AML-193 (cell line): Measurements from ENCODE around the gene MAPK11.

Source experiments
- DNase-seq, 2 experiments: peaks; one replicate each; lab custom pipeline; 2025; lab: John Stamatoyannopoulos, UW

MAPK11 gene

DNA sequence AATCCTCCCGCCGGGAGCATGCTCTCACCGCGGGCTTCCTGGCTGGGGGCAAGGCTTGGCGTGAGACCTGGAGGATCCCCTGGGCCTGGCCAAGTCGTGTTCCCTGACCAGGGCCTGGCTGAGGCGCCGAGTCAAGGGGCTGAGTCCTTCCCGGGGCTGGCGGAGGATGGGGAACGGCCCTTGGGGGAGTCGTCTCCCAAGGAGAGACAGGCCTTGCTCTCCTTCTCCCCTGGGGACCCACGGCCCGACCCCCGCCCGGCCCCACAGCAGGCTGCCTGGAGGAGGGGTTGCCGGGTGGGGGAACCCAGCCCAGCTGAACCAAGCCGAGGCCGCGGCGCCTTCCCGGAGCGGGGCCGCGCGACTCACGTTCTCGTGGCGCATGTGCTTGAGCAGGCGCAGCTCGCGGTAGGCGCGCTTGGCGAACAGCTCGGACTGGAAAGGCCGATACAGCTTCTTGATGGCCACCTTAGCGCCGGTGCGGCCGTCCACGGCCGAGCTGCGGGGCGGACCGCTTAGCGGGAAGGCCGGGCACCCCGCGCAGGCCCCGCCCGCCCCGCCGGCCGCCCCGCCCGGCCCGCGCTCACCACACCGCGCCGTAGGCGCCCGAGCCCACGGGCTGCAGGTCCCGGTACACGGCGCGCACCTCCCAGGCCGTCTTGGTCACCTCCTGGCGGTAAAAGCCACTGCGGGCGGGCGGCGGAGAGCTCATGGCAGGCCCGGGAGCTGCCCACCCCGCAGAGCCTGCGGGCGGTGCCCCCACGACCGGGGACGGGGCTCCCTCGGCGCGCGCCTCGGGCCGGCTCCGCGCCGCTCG, 9.2 kb downstream of the MAPK11 start:
- peak; percentile 10 to 16 for DNase-seq

DNA sequence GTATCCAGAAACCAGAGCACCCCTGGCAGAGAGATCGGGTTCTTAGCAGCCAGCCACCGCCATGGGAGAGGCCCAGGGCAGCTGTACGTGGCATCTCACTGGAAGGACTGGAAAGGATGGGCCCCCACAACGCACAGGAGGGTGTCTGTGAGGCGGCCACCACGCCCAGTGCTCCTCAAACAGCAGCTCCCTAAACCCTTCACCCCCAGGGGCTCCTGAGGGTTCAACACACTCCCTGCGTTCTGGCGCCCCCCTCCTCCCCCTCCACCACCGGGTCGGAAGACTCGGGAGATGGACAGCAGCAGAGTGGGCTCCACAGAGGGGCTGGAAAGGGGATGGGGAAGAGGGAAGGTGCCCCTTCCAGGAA, 9.8 kb downstream of the MAPK11 start:
- no peak for DNase-seq

DNA sequence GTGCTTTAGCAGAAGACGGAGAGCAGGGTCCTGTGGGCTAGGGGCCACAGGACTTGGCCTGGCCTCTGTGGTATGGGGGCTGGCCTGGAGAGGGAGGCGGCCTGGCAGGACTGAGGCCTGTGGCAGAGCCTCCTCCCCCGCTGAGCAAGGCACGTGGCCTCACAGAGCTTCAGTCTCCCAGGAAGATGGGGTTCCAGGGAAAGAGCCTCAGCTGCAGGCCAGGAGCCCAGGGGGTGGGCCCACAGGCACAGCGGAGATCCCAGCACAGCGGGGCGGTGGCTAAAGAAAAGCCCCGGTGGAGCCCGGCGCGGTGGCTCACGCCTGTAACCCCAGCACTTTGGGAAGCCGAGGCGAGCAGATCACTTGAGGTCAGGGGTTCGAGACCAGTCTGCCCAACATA, 10.9 kb downstream of the MAPK11 start:
- no peak for DNase-seq

DNA sequence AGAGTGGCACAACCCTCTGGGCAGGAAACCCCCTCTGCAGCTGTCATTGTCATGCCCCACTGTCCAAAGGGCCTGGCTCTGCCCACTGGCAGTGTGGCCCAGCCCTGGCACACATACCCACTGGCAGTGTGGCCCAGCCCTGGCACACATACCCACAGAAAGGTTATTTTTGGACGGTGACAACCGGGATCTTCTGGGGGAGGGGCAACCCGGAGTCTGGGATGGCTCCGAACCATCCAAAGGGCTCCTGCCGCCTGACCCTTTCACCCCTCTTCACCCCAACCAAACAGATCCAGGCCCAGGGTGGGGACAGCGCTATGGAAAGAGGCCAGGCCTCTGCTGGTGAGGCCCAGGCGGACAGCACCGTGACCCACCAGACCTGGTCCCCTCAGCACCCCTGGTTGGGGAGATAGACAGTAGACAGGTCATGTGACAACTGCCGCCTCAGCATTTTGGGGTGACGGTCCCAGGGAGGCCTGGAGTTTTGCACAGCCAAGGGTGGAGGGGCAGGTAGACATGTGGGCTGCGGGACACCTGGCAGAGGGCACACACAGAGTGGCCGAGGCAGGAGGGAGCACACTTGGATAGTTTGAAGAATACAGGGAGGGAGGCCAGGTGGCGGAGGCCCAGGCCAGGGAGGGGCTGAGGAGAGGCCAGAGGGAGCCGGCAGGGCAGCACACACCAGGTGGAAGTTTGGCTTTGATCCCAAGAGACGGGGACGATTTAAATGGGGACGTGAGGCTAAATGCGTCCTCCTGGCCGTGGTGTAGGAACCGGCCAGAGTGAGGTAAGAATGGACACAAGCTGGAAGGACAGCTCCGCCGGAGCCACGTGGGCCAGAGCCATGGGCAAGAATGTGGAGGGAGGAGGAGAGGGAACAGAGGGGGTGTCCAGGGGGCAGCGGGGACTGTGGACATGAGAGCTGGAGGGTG, 11.6 kb downstream of the MAPK11 start:
- no peak for DNase-seq

DNA sequence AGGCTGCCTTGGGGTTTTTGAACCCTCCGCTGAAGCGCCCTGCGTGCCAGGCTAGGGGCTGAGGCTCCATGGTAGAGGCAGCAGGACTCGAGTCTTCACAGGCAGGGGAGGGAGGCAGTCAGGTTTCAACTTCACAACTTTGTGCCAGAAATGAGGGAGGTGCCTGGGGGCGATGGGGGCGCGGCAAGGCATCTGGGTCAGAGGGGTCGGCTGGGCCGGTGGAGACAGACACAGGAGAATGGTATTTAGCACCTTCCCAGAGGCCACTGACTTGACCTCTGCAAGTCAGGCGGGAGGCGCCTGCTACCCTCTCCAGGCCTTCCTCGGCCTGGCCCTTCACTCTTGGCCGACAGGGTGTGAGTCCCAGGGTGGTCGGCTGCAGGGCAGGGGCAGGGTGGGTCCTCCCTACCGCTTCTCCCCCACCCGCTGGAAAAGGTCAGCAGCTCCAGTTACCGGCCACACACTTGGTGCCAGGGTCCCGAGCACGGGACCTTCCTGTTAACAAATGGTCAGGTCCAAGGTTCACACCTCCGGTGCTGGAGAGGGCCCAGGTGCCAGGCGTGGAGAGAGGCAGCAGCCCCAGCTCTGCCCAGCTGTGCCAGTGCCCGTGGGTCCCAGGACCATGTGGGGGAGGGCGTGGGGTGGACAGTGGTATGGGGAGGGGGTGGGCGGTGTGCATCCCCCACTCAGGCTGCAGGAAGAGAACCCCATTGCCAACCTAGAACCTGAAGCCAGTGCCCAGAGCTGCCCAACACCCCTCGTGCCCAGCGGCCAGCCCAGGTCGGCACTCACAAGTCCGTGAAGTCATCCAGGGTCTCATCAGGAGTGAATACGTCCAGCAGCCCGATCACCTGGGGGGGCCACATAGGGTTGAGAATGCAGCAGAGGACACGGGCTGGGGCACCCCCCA, 12.5 kb downstream of the MAPK11 start:
- no peak for DNase-seq

DNA sequence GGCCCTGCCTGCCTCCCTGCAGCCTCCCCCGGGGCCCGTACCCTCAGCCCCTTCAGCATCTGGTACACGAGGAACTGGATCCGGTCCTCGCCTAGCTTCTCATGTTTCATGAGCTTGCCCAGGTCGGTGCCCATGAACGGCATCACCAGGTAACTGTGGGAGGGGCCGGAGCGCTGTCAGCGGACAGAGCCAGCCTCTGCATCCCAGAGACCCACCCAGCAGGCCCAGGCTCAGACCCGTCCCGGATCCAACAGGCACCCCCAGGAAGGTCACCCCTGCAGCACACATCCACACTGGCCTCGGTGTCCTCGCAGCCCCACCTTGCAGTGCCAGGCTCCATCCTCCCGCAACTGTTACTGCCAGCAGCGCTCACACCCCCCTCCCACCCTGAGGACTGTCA, 13.1 kb downstream of the MAPK11 start:
- DNase-seq, result no peak

DNA sequence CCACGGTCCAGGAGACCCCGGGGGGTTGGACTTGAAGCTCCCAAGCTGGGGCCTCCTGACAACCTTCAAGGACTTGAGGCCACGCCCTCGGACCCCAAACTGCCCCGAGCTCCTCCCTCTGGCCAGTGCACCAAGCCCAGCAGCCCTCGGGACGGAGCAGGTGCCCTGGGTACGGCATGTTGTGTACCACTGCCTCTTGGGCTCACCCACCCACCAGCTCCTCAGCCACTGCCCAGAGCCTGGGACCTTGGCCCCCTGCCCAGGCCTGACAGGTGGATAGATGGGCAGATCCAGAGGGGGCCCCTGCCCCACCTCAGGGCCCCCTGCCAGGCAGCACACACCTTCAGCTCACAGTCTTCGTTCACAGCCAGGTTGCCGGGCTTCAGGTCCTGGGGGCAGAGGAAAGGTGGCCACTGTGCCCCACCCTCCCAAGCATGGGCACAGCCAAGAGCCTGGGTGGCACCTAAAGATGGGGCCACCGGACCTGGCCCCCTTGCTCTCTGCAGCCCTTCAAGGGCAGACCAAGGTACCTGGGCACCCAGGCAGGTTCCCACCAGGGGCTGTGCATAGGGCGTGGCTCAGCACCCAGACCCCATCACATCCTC, 13.8 kb downstream of the MAPK11 start:
- no peak for DNase-seq

DNA sequence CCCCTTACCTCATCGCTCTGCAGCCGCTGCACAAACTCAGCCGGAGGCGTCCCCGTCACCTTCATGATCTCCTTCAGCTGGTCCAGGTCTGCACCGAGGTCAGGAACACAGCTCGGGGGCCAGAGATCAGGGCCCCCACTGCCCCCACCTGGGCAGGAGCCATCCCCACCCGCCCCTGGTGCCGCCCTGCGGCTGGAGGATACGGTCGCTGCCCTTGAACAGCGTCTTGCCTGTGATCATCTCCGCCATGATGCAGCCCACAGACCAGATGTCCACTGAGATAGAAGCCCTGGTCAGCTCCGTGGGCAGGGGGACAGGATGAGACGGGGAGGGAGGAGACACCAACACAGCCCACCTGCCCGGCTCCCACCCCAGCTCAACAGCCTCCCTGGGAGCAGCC, 14.6 kb downstream of the MAPK11 start:
- no peak for DNase-seq

DNA sequence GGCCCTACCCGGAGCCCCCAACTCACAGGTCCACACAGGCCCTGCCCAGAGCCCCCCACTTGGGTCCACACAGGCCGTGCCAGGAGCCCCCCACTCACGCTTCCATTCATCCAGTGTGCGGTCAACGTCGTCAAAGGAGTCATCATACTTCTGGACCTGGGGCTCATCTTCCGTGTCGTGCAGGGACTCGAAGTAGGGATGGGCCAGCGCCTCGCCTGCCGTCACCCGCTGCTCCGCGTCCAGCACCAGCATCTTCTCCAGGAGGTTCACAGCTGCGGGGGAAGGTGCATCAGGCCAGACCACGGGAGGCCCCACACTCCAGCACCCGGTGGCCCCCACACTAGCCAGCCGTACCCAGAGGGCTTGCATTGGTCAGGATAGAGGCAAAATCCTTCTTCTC, 15.1 kb downstream of the MAPK11 start:
- no peak for DNase-seq

DNA sequence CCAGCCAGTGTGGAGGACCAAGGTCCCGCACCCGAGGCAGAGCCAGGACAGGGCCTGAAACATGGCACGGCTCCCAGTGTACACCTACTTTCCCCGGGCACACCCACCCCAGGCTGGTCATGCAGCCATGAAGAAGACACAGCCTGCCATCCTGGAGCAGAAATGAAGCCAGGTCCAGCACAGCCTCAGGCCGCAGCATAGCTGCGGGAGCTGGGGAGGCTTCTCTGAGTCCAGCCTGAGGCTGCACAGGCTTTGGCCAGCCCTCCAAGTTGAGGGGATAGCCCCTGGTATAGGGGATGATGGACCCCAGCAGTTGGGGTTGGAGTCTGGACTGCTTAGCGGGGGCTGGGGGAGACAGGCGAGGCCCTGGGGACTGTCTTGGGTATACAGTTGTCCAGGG, 16.2 kb downstream of the MAPK11 start:
- no peak for DNase-seq

DNA sequence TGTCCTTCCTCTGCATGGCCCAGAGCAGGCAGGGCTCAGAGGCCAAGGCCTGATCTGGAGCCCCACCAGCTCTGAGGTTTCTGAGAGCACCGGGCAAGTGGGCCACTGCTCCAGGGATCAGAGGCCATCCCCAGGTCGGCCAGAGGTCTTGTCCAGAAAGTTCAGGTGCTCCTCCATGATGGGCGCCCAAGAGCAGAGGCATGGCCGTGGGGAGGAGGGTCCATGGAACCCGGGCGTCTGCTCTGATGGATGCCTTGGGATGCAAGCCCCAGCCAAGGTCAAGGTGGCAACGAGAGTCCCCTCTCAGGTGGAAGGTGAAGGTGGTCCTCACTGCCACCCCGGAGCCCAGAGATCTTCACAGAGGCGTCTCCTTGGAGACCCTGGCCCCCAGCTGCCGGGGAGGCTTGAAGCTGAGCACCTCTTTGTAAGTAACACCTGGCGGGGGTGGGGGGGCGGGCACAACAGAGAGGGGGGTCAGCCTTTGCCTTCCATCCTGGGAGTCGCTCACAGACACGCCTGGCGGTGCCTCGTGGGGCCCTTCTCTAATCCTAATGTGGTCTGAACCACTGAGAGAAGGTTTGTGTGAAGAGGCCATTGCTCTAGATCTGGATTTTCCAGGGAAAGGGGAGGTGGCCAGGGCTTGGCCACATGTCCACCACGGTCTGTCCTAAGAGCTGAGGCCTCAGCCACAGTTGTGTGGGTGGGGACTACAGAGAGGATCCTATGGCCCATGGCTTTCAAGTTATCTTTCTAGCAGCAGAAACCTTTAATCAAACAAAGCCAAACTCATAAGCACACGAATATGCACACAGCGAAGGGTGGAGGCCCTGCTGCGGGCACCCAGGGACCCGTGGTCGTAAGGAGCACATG, 16.9 kb downstream of the MAPK11 start:
- DNase-seq, result no peak

DNA sequence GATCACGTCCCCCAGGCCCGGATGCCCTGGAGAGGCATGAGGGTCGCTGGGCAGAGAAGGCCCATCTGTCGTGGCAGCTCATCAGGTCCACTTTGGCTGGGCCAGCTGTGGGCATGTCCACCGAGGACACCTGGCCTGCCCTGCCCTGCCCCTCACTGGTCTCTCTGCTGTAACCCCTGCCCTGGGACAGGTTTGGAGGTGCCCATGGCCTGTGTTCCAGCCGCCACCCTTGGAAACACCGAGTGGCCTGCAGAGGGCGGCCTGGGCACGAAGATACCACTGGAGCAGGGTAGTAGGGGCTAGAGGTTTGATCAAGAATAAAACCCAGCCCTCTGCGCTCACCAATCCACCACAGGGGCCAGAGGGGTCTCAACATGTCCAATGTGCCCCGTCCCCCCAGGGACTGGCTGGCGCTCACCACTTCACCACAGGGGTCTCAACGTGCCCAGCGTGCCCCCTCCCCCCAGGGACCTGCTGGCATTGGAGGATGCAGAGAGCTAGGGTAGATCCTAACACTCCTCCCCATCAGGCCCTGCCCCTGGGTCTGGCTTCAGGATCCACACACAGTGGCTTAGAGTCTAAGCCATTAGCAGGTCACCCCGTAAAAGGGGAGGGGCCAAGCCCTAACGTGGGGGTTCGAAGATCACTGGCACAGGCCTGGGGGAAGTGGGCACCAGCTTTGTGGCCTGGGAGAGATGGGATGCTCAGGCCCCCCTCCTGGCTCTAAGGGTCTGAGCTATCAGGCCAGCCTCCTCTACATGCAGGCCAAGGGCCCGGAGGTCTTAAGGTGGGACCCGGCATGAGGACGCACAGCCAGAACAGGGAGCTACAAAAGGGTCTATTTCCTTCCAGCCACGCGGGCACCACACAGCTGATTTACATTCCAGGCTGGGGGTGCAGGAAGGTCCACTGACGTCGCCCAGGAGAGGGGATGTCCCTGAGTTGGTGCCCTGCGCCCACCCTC, 17.8 kb downstream of the MAPK11 start:
- peak; percentile 48 to 61 for DNase-seq

DNA sequence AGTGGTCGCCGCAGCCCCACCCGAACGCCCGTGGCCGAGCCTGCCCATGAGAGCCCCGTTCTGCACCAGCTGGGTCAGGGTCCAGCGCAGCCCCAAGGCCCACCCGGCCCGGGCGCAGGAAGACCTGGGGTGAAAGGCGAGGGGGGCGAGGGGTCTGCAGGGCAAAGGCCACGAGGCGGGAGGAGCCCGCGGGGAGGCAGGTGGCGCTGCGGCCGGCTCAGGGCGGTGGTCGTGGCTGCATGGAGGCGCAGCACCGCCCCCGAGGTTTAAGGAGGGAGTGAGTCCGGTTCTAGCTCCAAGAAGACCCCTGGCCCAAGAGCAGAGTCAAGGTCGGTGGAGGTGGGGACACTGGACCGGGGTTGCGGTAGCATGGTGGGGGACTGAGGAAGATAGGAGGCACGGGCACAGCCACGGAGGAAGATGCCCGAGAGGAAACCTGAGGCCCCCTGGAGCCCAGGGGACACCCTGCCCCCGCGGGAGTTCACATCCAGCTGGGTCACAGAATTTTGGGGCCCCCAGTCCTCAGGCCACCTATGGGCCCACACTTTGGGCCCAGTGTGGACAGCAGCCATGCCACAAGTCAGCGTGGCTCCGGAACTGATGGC, 18.6 kb downstream of the MAPK11 start:
- no peak for DNase-seq

DNA sequence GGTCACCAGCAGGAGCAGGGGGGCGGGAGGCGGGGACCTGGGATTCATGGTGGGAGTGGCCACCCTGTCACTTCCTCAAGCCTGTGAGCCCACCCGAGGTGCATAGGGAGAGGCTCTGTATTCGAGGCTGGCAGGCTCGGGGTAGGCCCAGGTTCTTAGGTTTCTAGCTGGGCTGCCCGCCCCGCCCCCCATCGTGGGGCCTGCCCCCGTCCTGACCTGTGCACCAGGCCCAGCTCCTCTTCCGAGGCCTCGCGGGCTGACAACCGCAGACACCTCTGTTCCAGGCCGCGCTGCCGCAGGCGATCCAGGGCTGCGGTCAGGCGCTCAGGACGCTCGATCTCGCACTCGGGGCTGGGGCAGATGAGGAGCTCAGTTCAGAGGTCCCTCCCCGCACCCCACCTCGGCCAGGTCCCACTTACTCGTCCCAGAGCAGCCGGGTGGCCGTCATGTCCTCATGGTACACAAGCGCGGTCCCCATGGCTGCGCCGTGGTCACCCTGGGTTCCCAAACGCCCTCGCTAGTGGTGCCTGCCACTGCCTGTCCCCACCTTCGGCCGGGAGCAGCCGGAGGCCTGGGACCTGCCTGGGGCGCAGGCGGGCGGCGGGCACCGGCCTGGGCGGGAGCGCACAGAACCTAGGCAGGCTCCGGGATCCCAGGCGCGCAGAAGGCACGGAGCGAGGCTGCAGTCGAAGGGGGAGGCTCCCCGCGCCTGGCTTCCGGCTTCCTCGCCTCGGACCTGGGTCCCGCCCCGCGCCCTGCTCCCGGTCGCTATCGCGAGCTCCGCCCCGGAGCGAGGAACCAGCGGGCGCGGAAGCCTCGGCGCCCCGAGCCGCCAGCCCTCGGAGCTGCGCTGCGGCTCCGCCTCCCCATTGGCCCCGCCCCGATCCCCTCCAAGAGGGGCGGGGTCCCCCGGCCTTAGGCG, 19.4 kb downstream of the MAPK11 start, which contains the start of gene HDAC10:
Gene HDAC10, minus strand, starts transcription at position 711 of the 922 bp plus-strand sequence. Its CDS starts 233 bp downstream, at position 478.
- peak; percentile 52 to 71 for DNase-seq

DNA sequence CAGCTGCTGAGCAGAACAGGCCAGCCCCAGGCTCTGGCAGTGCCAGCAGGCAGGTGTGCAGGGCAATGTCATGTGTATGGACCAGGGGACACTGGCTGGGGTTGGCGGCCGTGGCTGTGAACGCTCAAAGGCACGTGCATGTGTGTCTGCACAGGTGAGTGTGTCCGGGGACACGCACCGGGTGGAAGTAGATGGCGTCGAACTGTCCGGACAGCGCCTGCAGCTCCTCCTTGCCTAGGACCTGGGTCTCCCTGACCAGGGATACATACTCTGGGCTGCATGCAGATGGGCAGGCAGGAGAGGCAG, 20.0 kb downstream of the MAPK11 start:
- no peak for DNase-seq

DNA sequence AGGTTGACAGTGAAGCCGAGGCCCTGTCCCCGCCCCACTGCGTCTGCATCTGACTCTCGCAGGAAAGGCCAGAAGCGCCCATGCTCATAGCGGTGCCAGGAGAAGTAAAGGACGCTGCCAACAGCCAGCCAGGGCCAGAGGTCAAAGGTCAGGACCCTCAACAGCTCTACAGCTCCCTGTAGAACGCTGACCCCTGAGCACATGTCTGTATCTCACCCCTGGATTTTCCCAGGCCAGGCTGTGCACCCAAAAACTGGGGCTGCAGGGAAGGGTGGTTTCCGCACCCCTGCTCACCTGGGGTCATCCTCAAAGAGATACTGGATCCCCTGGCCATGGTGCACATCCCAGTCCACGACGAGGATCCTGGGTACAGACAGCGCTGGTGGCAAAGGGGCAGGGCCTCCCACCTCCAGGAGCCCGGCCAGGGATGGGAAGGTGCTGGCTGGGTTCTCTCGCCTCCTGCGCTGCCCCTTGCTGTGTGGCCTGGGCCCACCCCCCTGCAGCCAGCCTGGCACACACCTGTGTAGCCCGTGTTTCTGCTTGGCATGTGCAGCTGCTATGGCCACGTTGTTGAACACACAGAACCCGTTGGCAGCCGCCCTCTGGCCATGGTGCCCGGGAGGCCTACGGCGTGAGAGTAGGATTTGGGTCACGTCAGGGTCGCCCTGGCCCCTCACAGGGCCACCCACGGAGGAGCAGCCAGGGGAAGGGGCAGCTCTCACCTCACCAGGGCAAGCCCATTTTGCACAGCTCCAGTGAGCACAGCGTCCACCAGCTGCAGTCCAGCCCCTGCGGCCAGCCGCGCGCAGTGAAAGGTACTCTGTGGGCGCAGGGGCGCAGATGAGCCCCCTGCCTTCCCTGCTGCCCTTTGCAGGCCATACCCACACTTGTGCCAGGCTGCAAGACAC, 20.6 kb downstream of the MAPK11 start:
- no peak for DNase-seq
